GM18520 (cell line): Measurements from ENCODE around the gene EFHD2.
"Not testable (repeated sequence)": the region's sequence is repeated elsewhere in the genome, so short reads cannot be mapped to it uniquely, and the experiment has no call there.

Experiments
- ATAC-seq: cut with Tn5 transposase; IDR thresholded peaks from one replicate; pipeline ENCODE4 v1.9.1; 2021; ENCODE audit not compliant: unreplicated experiment

Gene EFHD2

DNA sequence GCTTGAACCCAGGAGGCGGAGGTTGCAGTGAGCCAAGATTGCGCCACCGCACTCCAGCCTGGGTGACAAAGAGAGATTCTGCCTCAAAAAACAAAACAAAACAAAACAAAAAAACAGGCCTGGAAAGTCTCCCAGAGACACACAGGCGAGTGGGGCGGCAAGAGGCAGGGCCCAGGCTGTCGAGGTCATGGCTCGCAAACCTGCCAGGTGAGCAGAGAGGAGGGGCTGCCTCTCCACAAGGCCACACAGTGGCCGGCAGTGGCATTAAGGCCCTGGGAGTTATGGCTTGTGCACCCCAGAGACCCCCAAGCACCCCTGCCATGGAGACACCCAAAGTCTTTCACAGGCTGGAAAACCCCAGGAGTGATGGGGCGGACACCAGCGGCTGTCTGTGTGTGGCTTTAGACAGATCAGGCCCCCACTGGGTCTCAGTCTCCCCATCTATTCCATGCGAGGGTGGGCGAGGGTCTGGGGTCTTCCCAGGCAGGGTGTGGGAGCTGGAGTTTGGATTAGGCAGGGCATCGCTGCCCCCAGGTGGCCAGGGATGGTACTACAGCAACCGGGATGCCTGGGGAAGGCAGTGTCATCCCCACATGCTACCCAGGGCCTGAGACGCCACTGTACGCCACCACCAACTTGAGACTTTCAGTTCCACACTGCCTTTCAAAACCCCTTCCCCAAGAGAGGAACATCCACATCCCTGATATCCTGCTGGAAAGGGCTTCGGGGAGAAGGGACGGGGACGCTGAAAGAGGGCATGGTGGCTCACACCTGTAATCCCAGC is 21.3 kb downstream of the EFHD2 start:
- ATAC-seq = no peak

DNA sequence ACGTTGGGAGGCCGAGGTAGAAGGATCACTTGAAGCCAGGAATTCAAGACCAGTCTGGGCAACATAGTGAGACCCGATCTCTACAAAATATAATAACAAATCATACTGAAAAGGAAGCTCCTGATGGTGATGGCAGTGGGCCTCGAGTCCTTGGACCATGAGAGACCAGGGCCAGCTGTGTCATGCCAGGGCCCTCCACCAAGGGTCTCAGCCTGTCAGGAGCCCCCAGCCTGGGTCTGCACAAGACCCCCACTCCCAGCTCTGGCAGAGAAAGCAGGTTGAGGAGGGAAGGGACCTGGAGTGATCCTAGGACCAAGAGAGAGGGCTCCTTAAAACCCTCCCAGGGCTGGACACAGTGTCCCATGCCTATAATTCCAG is 21.9 kb downstream of the EFHD2 start:
- ATAC-seq = no peak

DNA sequence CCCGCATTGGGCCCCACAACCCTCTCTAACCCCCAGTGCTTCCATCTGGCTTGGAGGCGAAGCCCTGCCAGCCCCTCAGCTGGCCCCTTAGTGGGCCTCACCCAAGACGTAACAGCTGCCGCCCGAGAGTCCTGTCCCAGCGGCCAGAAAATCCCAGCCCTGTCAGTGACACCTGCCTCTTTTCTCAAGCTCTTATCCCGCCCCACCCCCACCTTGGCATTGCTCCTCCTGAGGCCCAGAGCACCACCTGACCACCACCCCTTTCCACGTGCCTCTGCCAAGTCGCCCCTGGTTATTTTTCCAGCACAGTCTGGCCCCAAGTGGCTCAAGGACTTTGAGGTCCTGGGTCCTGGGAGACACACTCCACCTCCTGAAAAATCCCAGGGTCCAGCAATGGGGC is 22.6 kb downstream of the EFHD2 start:
- ATAC-seq = no peak

DNA sequence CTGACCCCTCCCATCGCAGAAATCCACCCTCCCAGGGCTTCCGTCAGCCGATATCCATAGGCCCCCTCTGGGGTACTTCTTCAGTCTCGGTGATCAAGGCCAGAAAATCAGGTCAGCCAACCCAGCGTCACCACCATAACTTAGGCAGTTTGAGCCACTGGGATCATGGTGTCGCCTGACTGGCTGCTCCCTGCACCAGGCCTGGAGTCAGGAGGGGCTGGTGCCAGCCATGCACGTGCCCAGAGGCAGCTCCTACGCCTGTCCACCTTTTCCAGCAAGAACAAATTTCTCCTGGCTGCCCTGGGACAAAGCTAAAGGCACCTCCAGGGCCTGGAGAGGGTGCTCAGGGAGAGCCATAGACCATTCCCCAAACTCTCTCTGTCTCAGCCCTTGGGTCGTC is 23.8 kb downstream of the EFHD2 start:
- no peak for ATAC-seq

DNA sequence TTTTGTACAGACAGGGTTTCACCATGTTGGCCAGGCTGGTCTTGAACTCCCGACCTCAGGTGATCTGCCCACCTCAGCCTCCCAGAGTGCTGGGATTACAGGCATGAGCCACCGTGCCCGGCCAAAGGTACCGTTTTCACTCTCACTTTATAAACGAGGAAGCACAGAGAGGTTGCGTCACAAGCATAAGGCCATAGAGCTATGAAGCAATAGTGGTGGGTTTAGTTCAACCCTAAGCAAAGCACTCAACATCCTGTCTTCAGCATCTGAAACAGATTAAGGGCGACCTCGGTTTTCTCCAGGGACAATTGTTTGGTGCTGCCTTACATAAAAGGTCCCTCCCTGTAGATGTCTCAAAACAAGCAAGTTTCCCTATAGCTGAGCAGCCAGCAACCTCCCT is 25.1 kb downstream of the EFHD2 start:
- not testable (repeated sequence) for ATAC-seq

DNA sequence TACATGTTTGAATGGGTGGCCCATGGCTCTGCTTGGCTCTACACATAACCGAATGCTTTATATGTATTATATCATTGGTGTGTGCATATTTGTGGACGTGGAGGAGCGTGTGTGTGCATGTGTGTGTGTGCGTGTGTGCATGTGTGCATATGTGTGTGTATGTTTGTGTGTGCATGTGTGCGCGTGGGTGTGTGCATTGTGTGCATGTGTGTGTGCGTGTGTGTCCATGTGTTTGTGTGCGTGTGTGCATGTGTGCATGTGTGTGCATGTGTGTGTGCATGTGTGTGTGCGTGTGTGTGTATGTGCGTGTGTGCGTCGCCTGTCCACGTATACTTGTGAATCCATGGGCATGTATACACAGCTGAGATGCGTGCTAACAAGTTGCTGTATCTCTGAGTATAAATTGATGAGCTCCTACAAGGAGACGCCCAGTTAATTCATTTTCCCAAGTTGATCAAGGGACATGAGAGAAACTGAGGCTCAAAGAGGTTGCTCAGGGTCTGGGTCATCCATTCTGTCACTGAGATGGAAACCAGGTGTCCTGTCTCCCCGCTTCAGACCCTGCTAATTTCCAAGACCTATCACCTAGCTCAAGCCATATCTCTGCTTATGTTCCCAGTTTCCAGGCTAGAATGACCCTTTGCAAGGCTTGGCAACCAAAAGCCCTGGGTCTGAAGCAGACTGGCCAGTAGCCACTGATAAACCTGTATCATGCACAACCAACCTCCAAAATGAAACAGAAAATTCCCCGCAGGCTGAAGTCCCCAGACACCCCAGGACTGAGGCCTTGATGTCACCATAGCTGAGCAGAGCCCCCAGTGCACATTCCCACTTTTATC is 25.8 kb downstream of the EFHD2 start:
- no peak for ATAC-seq

DNA sequence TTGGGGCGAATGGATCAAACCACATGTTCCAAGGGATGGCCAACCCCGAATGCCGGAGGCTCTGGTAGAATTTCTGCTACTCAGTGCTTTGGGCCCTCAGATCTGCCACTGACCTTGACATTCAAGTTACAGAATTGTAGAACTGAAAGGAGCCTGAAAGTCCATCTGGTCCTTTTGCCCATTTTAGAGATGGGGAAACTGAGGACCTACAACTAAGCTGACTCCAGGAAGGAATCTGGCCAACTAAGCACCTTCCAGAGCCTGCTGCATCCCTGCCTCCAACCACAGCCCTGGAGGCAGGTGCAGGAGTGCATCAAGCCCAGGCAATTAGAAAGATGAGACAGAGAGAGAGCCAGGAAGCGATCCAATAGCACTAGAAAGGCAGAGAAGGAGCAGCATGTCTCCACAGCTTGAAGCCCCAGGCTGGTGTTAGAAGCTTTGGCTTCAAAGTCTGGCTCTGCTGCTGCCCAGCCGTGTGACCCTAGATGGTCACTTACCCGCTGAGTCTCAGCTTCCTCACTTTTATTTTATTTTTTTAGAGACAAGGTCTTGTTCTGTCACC is 27.3 kb downstream of the EFHD2 start:
- no peak for ATAC-seq

DNA sequence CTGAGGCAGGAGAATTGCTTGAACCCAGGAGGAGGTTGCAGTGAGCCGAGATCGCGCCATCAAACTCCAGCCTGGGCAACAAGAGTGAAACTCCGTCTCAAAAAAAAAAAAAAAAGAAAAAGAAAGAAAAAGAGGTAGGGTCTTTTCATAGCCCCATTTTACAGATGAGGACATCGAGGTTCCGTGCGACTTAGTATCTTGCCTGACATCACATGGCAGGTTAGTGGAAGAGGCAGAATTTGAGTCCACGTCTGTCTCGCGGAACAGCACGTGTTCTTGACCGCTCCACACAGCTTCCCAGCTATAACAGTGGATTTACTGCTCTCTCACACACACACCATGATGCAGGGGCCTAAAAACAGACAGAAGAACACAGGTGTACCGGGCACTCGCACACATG is 29.6 kb downstream of the EFHD2 start:
- no peak for ATAC-seq

DNA sequence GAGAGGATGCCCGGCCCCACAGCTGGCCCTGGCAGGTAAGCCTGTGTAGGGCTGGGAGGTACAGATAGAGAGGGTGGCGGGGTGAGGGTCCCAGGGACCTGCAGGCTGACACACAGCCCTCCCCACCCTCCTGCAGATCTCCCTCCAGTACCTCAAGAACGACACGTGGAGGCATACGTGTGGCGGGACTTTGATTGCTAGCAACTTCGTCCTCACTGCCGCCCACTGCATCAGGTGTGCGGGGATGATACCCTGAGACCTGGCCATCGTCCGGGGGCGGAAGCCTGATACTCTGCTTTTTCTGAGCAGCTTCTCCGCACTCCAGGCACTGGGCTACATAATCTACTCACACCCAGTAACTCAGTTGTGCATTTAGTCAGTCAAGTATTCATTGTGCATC is 30.7 kb downstream of the EFHD2 start:
- no peak for ATAC-seq

DNA sequence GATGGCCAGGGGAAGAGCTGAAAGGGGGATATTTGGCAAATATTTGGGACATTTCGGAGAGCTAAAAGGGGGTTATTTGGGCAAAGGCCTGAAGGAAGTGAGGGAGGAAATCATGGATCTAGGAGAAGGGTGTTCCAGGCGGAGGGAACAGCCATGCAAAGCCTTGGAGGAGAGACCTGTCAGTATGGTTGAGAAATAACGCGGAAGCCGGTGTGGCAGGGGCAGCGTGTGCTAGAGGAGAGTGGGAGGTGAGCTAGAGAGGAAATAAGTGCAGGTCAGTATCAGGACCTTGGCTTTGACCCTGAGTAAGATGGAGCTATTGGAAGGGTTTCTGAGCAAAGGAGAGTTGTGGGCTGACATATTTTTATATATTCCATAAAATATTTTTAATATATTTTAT is 31.6 kb downstream of the EFHD2 start:
- no peak for ATAC-seq

DNA sequence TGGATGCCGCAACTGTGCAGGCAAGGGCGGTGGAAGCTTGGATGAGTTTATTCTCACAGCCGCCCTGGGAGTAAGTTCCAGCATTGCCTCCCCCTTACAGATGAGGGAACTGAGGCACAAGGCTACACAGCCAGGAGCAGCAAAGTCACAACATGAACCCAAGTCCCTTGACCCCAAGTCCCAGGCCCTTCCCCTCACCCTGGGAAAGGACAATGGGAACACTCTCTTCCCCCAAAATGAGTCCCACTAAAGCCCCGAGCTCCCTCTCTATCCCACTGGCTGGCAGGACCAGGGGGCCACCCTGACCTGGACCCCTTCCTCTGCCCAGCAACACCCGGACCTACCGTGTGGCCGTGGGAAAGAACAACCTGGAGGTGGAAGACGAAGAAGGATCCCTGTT is 32.4 kb downstream of the EFHD2 start:
- ATAC-seq = no peak

DNA sequence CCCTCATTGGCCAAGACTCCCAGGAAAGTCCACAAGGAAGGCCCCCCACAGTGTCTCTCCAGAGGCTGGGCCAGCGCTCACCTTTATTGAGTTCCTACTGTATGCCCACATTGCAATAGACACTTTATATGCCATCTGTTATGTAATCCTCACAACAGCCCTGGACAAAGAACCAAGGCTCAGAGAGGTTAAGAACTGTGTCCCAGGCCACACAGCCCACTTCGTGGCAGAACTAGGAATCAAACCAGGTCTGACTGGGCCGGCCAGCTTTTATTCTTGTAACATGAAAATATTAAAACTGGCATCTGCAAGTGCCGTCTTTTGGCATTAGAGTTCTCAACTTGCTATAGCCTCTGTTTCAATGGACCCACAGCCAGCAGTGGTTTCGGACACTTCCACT is 33.1 kb downstream of the EFHD2 start:
- ATAC-seq = no peak

DNA sequence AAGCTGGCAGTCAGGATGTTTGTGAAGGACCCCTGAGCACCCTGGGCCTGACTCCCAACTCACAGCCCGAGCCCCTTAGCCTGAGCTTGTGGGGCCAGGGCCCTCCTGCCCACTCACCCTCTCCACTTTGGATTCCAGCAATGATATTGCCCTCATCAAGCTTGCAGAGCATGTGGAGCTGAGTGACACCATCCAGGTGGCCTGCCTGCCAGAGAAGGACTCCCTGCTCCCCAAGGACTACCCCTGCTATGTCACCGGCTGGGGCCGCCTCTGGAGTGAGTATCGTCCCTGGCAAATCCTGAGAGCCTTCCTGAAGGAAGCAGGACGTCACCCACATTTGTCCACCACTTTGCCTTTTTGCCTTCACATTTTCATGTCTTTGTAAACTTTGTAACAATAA is 33.6 kb downstream of the EFHD2 start:
- no peak for ATAC-seq

DNA sequence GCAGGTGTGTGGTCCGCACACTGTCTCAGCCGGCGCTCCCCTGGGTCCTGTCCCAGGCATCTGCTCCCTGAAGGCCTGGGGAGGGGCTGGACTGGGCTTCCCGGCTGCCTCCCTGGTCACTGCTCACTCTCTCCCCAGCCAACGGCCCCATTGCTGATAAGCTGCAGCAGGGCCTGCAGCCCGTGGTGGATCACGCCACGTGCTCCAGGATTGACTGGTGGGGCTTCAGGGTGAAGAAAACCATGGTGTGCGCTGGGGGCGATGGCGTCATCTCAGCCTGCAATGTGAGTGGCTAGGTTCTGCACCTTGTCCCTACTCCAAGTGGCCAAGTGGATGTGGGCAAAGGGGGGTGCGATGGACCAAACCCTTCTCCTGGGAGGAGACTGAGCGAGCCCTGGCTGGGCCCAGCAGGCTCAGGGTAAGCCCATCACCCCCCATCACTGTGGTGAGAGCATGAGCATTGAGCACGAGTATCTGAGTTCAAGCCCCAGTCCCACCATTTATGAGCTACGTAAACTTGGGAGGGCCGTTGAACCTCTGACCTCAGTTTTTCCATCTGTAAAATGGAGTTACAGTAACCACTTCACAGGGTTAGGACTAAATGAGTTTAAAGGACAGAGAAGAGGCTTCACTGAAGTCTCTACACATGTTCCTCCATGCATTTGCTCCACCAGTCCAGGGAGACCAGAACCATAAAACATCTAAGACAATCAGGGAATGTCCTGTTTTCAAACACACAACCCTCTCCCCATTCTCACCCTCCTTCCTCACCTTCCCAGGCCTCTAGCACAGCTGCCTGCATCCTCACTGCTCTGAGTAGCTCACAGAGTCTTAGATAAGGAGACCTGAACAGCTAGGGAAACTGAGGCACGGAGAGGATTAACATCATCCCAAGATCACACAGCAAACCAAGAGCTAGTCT is 35.0 kb downstream of the EFHD2 start:
- ATAC-seq = no peak

DNA sequence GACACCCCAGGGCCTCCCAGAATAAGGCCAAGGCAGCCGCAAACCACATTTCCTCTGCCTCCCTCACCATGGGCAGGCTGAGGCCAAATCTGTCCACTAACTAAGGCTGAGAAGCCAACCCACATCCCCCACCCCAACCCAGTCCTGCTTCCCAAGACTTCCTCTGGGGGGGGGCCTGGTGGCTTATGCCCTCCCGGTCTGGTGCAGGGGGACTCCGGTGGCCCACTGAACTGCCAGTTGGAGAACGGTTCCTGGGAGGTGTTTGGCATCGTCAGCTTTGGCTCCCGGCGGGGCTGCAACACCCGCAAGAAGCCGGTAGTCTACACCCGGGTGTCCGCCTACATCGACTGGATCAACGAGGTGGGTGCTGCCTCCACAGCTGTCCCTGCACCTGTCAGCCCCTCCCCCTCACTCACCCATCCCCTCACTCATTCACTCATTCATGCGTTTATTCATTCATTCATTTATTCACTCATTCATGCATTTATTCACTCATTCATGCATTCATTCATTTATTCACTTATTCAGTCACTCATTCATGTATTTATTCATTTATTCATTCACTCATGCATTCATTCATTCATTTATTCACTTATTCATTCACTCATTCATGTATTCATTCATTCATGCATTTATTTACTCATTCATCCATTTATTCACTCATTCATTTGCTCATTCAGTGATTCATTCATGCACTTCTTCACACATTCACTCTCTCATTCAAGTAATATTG is 35.9 kb downstream of the EFHD2 start:
- ATAC-seq = no peak

DNA sequence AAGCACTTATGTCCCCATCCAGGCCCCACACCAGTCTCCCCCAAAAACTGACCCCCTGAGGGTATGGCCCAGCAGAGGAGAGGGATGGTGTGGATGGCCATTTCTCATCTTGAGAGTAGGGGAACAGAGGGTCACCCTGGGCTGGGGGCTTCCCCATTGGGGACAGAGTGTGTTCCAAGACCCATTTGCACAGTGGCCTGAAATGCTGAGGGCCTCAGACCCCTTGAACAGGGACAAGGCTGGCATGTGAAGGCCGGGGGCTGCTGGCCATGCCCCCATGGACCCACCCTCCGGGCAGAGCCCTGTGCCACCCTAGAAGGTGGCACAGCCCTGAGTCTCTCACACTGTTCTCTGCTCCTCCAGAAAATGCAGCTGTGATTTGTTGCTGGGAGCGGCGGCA is 36.5 kb downstream of the EFHD2 start:
- no peak for ATAC-seq

DNA sequence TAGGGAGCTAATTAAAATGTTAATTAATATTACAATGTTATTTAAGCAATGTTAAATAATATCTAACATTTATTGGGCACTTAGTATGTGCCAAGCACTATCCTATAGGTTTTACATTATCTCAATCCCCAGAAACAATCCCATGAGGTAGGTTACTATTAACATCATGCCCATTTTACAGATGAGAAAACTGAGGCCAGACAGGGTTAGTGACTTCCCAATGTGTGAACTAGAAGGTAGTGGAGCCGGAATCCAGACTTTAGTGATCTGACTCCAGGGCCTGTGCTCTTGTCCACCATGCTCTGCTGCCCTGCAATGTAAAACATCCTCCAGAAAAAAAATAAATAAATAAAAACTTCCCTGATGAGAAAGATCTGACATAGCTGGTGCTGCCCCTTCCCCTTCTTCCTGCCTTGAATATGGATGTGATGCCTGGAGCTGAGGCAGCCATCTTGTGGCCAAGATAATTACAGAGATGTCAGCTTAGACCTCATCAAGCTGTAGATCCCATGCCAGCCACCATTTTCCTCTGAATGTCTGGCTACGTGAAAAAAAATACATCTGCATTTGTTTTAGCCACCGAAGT is 39.3 kb downstream of the EFHD2 start:
- ATAC-seq = no peak

DNA sequence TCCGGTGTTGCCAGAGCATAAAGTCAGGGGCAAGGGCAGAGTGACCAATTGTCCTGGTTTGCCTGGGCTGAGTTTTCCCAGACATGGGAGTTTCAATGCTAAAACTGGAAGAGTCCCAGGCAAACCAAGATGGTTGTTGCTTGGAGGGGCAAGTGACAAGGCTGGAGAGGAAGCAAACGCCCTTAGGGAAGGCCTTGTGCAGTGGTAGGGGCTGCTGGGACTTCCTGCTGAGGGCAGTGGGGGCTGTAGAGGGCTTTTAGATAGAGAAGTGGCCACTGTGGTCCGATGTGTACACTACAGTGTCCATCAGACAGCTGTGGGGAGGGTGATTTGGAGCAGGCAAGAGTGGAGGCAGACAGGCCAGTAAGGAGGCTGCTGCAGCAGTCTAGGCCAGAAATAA is 39.9 kb downstream of the EFHD2 start:
- ATAC-seq = no peak

DNA sequence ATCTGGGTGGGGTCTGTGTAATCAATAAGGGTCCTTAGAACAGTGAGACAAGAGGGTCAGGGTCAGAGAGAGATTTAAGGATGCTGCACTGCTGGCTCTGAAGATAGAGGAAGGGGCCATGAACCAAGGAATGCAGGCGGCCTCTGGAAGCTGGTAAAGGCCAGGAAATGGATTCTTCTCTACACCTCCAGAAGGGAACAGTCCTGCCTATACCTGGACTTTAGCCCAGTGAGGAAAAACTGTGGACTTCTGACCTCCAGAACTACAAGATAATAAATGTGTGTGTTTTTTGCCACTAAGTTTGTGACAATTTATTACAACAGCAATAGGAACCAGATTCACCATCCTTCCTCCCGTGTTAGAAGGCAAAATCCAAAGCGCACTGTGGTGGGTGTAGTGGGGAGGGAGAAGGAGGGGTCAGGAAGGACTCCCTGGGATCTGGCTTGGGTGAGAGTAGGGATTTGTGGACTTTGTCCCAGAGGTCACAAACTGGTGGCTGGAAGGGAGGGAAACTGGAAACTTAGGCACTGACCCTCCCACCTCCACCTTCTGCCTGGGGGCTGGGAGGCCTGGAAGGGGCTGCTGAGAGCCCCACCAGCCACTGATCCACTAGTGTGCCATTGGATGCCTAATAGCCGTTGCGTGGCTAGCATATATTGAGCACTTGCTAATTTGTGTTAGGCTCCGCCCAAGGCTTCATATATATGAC is 41.5 kb downstream of the EFHD2 start:
- ATAC-seq = no peak
